Muscle of leg (tissue), 11 donors: ENCODE data around the gene CYP11A1. TPM values are rescaled to one million over a fixed set of nuclear protein-coding genes. Genes with fewer than 3 reads are reported as not detected.

ENCODE experiments used
- DNase-seq: peaks from one replicate; pipeline ENCODE4 v3.0.0; 2013
- H3K27ac ChIP-seq: one replicate; pipeline ENCODE4 v1.5.1; 2013; ENCODE audit warnings: mild to moderate bottlenecking, low read length, control low read depth
- H3K27me3 ChIP-seq: one replicate; pipeline ENCODE4 v1.6.1; 2013; ENCODE audit warnings: low read length; ENCODE audit not compliant: control insufficient read depth, insufficient read depth
- H3K36me3 ChIP-seq: one replicate; pipeline ENCODE4 v1.6.1; 2013; ENCODE audit warnings: low read length; ENCODE audit not compliant: control insufficient read depth, insufficient read depth
- H3K4me1 ChIP-seq: one replicate; pipeline ENCODE4 v1.6.1; 2013; ENCODE audit warnings: low read length; ENCODE audit not compliant: control insufficient read depth, insufficient read depth
- H3K4me3 ChIP-seq: one replicate; pipeline ENCODE4 v1.5.1; 2013; ENCODE audit warnings: low read length, control low read depth
- H3K9me3 ChIP-seq: replicated peaks from 2 replicates; pipeline ENCODE4 v1.6.1; 2013; ENCODE audit warnings: low read depth, low read length; ENCODE audit not compliant: control insufficient read depth
- WGBS: methylation state at CpG from one replicate; pipeline ENCODE4 v1.1.5; 2013; ENCODE audit warnings: missing lambda C conversion rate; ENCODE audit not compliant: insufficient coverage; 5-methylcytosine and 5-hydroxymethylcytosine counted together
- polyA plus RNA-seq, 8 donors: library from polyadenylated mRNA; unstranded; fragments of 120-200 nt; gene quantifications; one replicate each; pipeline versions ENCODE4 v1.2.1 to v1.2.3, GENCODE V29; 2013; ENCODE audit warnings: inconsistent platforms in 1 of 8, low replicate concordance in 1 of 8; ENCODE audit not compliant: insufficient read length in 8 of 8, insufficient read depth in 1 of 8
- total RNA-seq: library from RNA; stranded (reverse); fragments of 120-200 nt; gene quantifications from one replicate; pipeline ENCODE4 v1.2.4, GENCODE V29; 2013

CYP11A1 gene
- total and polyA plus RNA-seq, 9 donors: 1.2 to 3.6 (median 2.4) TPM

DNA sequence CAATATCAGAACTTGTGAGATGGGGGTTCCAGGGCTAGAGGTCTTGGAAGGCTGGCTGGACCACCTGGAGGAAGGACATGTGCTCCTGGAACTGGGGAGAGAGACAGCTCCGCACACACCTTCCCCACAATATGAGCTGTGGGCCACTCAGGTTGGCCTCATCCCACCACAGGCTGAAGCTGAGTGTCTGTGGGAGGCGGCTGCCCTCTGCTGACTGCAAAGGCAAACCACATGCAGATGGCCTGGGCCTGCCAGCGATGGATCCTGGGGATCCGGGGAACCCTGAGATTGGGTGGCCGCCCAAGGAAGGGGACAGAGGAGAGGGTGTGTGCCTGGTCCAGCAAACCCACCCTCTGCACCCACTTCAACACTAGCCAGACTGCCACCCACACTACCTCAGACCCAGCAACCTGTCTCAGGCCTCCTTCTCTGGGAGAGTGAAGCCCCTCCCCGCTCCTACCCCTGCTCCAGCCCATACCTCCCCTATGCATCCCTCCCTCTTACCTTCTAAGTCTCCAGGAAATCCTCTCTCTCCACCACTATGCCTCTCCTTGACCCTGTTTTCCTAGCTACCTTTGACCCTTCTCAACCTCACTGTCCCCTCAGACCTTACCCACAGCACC is 44.8 kb downstream of the CYP11A1 start:
- Histone ChIP-seq H3K9me3 (no peaks in the 10 kb centered on the region), H3K36me3 (no peaks in the 10 kb centered on the region), H3K27ac (no peak overlapping the region), H3K4me3 (no peak overlapping the region), H3K4me1 (peaks cover 41% of the 10 kb centered on the region), H3K27me3 (peaks cover 2% of the 10 kb centered on the region)
- 88% methylated on average over 1 of the region's 6 CpGs for WGBS
- peak; percentile 81 for DNase-seq

DNA sequence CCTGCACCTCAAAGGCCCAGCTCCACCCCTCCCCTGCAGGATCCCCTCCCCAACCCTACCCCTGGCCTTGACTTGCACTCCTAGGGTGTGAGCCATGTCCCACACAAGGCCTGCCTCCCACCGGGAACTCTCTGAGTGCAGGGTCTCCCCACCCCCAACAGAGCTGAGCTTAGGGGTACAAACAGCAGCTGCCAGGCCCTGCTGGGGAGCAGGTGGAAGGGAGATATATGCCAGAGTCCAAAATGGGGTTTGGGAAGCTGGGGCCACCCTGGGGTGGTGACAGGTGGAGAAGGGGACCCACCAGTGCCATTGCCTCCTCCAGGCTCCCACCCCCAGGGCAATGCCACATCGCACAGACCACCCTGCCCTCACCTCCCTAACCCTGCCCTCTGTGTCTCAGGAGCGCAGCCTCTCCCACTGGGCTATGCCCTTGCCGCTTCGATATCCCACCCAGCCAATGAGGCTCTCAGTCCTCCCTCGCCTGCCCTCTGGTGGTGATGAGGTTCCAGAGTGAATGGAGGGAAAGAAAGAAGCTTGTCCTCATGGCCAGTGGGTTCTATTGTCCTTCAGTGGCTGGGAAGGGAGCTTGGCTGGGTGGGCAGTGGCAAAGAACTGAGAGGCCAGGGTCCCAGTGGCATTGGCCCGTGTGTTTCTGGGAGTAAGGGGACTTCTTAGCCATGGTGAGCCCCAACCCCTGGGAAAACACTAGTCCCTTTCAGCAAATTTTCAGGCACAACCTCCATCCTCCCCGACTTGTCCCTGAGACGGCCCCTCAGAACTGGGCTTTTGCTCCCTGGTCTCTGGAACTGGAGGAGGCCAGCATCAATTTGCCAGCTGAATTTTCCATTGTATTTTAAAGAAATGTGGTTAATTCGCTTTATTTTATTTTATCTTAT is 46.8 kb downstream of the CYP11A1 start:
- 33% methylated on average over 1 of the region's 10 CpGs for WGBS

DNA sequence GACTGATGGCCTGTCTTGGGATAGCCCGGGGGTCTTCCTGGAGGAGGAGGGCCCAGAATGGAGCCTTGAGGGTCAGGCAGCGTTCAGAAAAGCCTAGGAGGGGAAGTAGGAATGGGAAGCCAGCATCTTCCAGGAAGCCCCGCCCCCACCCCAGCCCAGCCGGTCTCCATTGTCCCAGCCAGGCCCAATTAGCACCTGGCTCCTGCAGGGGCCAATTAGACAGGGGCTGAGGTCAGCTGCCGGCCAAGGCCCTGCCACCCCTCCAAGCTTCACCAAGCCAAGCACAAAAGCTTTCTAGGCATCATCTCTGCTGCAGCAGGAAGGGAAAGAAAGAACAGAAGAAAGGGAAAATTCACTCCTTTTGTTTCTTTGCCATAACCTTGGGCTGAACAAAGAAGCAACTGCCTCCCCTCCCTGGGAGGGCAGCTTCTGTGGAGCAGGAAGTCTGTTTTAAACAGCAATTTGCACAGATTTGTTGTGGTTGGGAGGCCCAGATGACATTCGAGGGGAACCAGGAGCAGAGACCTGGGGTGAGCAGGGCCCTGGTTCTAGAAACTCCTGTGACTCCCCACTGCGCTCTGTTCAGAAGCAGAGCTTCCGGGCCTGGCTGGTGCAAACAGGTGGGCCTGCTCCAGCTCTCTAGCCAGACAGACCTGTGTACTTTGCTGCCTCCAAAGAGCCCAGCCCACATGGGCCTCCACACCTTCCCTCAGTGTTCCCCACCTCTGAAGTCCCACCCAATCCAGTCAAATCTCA is 47.7 kb downstream of the CYP11A1 start:
- WGBS: 53% methylated on average over 5 of the region's 8 CpGs
- Histone ChIP-seq H3K4me1 (peaks cover 59% of the 10 kb centered on the region), H3K36me3 (no peaks in the 10 kb centered on the region), H3K27ac (peak overlapping the region; percentile 96), H3K27me3 (peaks cover 2% of the 10 kb centered on the region), H3K4me3 (no peak overlapping the region), H3K9me3 (no peaks in the 10 kb centered on the region)
- peak; percentile 68 for DNase-seq

More for the DNA sequence above, 46.8 kb downstream of the CYP11A1 start:
- H3K27me3 ChIP-seq: peaks cover 2% of the 10 kb centered on the region
- H3K9me3 ChIP-seq: no peaks in the 10 kb centered on the region
- H3K27ac ChIP-seq: peak overlapping the region; percentile 96
- H3K4me3 ChIP-seq: no peak overlapping the region
- peaks cover 51% of the 10 kb centered on the region for H3K4me1 ChIP-seq
- DNase-seq: peak; percentile 85
- no peaks in the 10 kb centered on the region for H3K36me3 ChIP-seq

DNA sequence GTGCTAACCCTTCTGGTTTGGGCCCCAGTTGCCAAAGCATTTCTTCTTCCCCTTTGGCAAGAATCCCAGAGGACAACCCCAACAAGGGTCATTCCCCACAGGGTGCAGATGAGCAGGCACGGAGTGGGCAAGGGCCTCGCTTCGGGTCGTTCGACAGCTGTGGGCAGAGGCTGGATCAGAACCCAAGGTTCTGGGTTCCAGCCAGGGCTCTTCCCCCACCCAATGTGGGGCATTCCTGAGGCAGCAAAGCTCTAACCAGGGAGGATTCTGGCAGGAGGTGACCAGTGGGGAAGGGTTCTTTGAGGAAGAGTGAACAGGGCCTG is 48.3 kb downstream of the CYP11A1 start:
- peaks cover 63% of the 10 kb centered on the region for H3K4me1 ChIP-seq
- H3K4me3 ChIP-seq: no peak overlapping the region
- no peaks in the 10 kb centered on the region for H3K36me3 ChIP-seq
- 66% methylated on average over 5 of the region's 5 CpGs for WGBS
- no peaks in the 10 kb centered on the region for H3K9me3 ChIP-seq
- H3K27me3 ChIP-seq: no peaks in the 10 kb centered on the region
- peak overlapping the region; percentile 96 for H3K27ac ChIP-seq
- DNase-seq: no peak

DNA sequence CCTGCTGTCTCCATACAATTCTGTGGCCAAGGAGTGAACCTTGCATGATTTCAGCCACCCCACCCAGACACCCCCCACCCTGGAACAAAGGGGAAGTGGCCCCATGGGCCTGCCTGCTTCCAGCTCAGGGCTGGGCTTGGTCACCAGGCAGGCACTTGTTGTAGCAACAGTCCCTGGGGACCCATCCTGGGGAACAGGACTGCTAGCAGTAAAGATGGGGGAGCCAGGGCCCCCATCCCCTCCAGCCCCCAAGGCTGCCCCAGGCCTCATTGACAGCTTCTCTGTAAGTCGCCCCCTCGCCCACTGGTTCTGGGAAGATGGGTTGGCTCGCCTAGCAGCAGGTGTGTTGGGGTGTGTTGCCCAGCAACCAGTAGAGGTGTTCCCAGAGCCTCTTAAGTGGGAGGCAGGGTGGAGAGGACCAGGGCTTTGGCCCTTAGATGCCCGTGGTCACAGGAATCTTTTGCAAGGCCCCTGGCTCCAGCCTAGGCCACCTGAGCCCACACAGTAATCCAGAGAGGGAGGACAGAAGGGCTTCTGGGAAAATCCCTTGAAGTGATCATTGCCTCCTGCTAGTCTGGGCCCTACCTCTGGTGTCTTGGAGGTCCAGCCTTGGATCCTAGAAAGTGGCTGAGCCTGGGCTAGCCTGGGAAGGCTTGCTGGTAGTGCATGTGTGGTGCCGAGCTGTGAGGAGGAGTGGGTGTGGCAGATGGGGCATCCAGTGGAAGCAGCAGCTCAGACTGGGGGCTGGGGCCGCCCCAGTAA is 48.9 kb downstream of the CYP11A1 start:
- H3K36me3 ChIP-seq: no peaks in the 10 kb centered on the region
- DNase-seq: peak; percentile 83
- 49% methylated on average over 3 of the region's 6 CpGs for whole genome bisulfite sequencing
- no peaks in the 10 kb centered on the region for H3K9me3 ChIP-seq
- no peaks in the 10 kb centered on the region for H3K27me3 ChIP-seq
- peak overlapping the region; percentile 96 for H3K27ac ChIP-seq
- H3K4me3 ChIP-seq: no peak overlapping the region
- peaks cover 63% of the 10 kb centered on the region for H3K4me1 ChIP-seq

DNA sequence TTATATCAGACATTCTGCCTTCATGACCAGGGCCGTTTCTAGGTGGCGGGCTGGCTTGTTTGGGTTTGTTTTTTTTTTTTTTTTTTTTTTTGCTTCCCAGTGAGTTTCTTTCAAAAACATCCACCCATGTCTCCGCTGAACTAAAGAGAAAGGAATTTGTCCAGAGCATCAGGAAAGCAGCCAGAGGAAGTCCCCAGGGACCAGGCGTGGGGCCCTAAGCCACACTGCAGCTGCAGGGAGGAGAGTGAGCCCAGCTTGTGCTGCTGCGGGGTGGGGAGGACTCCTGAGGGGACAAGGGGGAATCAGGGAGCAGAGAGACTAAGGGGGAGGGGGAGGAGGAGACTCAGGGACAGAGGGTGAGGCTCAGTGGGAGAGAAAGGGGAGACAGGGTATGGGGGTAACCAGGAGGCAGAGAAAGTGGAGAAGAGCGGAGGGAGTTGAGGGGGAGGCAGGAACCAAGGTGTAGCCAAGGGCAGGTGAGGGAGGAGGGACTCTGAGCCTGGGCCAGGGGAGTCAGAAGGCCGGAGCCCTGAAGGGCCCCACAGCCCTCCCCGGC is 49.5 kb downstream of the CYP11A1 start:
- H3K36me3 ChIP-seq: no peaks in the 10 kb centered on the region
- DNase-seq: peak; percentile 98
- no peak overlapping the region for H3K4me3 ChIP-seq
- no peaks in the 10 kb centered on the region for H3K9me3 ChIP-seq
- 13% methylated on average over 3 of the region's 8 CpGs for WGBS
- no peaks in the 10 kb centered on the region for H3K27me3 ChIP-seq
- H3K4me1 ChIP-seq: peaks cover 65% of the 10 kb centered on the region
- peak overlapping the region; percentile 96 for H3K27ac ChIP-seq

DNA sequence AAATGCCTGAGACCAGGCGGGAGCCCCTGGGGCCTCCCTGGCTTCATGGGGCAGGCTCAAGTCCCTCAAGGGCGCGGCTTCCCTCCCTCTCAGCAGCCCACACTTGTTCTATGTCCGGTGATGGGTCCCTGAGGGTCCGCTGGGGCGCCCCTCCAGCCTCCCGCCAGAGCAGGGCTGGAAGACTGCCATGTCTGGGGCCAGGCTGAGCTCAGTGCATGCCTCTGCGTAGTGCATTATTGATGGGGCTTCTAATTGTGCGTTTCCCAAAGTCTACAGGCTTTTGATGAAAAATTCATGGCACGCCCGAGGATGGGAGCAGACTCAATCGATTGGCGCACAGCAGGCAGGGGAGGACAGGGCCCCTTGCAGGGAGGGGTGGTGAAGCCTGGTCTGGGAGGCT is 51.3 kb downstream of the CYP11A1 start:
- WGBS: 37% methylated on average over 12 of the region's 13 CpGs
- Histone ChIP-seq H3K27me3 (no peaks in the 10 kb centered on the region), H3K36me3 (no peaks in the 10 kb centered on the region), H3K27ac (no peak overlapping the region), H3K4me3 (no peak overlapping the region), H3K9me3 (no peaks in the 10 kb centered on the region), H3K4me1 (peaks cover 72% of the 10 kb centered on the region)
- peak; percentile 59 for DNase-seq

DNA sequence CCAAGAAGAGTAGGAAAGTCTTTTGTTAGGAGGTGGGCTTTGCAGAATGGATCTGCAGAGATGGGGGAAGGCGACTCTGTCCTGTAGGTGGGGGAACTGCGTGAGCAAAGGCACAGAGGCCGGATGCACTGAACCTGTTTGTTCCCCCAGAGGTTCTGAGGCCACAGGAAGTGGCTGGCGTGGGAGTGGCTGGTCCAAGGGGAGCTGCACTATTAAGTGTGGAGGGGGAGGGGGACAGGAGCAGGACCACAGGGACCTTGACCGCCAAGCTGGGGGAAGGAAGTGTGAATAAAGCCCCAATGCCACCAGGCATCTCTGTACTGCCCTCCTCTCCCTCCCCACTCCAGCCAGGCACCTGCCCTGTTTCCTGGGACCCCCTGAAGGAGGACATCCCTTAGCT is 51.8 kb downstream of the CYP11A1 start:
- DNase-seq: no peak
- H3K27me3 ChIP-seq: no peaks in the 10 kb centered on the region
- H3K4me3 ChIP-seq: no peak overlapping the region
- WGBS: 58% methylated on average over 4 of the region's 5 CpGs
- peaks cover 70% of the 10 kb centered on the region for H3K4me1 ChIP-seq
- H3K27ac ChIP-seq: peak overlapping the region; percentile 9
- no peaks in the 10 kb centered on the region for H3K9me3 ChIP-seq
- no peaks in the 10 kb centered on the region for H3K36me3 ChIP-seq

DNA sequence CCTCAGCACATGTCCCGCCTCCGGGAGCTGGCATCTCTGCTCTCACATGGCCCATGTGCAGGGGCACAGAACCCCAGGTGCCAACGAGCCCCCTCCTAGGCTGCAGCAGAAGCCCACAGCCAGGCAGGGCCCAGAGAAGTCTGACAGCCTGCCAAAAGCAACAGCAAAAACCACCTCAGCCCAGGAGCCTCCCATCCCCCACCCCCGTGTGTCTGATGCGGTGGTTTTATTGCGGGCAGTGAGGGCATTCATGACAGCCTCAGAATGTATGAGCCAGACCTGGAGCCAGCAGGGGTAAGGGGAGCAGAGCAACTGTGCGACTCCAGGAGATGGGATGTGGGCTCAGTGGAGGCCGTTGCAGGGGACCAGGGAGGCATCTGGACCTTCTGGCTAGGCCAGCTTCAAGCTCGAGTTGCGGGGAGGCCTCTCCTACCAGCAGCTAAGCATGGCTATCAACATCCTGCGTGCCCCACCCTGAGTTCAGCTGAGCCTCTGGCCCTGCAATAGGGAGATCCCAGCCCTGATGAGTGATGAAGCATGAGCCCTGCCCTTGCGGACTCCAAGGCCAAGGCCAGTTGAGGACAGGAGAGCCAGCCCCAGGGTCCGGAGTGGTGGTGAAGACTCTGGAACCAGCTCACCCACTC is 52.5 kb downstream of the CYP11A1 start:
- Histone ChIP-seq H3K36me3 (no peaks in the 10 kb centered on the region), H3K4me3 (no peak overlapping the region), H3K9me3 (no peaks in the 10 kb centered on the region), H3K27ac (peak overlapping the region; percentile 9), H3K4me1 (peaks cover 63% of the 10 kb centered on the region), H3K27me3 (no peaks in the 10 kb centered on the region)
- 60% methylated on average over 6 of the region's 13 CpGs for whole genome bisulfite sequencing
- DNase-seq: no peak
